IMR-90 (cell line): Measurements from ENCODE around the gene ATP1A3. TPM values are rescaled to one million over a fixed set of nuclear protein-coding genes. Genes with fewer than 3 reads are reported as not detected.

Source experiments
- ATAC-seq: fragments of 200-7000 bp; cut with Tn5 transposase; 2 replicates; pipeline ENCODE4 v1.9.1; 2020; ENCODE audit warnings: low read depth, mild to moderate bottlenecking, moderate library complexity
- BruUV-seq: library from RNA; stranded (reverse); fragments of 400-500 nt; replicated peaks from 2 replicates; lab custom pipeline; 2021; lab: Mats Ljungman, UMichigan
- CTCF ChIA-PET: fragments of 300-600 bp; formaldehyde crosslinking; extraction: SDS; loops from one replicate; lab custom pipeline; 2021; ENCODE audit warnings: antibody characterized with exemption; lab: Yijun Ruan, JAX
- POLR2A ChIA-PET: fragments of 300-600 bp; sonication (Branson Sonifier 250); formaldehyde crosslinking; loops from one replicate; lab custom pipeline; 2022; ENCODE audit warnings: antibody characterized with exemption; ENCODE audit not compliant: unreplicated experiment; lab: Charles Lee
- DNase-seq: peaks from one replicate; pipeline ENCODE4 v3.0.0; 2013
- H2AFZ ChIP-seq: replicated peaks from 2 replicates; pipeline ENCODE3; 2013; ENCODE audit warnings: low read length, mild to moderate bottlenecking; ENCODE audit not compliant: poor library complexity
- H2AK5ac ChIP-seq: 2 replicates; pipeline ENCODE4 v1.6.1; 2013; ENCODE audit warnings: low read depth, low read length, inconsistent platforms
- H2AK9ac ChIP-seq: replicated peaks from 2 replicates; pipeline ENCODE3; 2013; ENCODE audit warnings: mild to moderate bottlenecking, low read depth, low read length, moderate library complexity; ENCODE audit not compliant: poor library complexity
- H2BK120ac ChIP-seq: 2 replicates; pipeline ENCODE4 v1.6.1; 2013; ENCODE audit warnings: low read depth, low read length, inconsistent platforms
- H2BK15ac ChIP-seq: 3 replicates; pipeline ENCODE4 v1.6.1; 2013; ENCODE audit warnings: low read depth, low read length, inconsistent platforms
- H2BK20ac ChIP-seq: 2 replicates; pipeline ENCODE4 v1.6.1; 2013; ENCODE audit warnings: low read depth, mild to moderate bottlenecking, inconsistent platforms, low read length, moderate library complexity
- H2BK5ac ChIP-seq: 2 replicates; pipeline ENCODE4 v1.6.1; 2013; ENCODE audit warnings: mild to moderate bottlenecking, low read depth, low read length, inconsistent platforms; ENCODE audit not compliant: poor library complexity, severe bottlenecking
- H3K14ac ChIP-seq: replicated peaks from 2 replicates; pipeline ENCODE4 v1.6.1; 2013; ENCODE audit warnings: low read depth, low read length, inconsistent platforms
- H3K18ac ChIP-seq: 2 replicates; pipeline ENCODE4 v1.6.1; 2013; ENCODE audit warnings: low read depth, low read length, control low read depth
- H3K23ac ChIP-seq: 2 replicates; pipeline ENCODE4 v1.6.1; 2013; ENCODE audit warnings: low read depth, low read length, inconsistent platforms
- H3K27ac ChIP-seq: 2 replicates; pipeline ENCODE4 v1.5.1; 2013; ENCODE audit warnings: mild to moderate bottlenecking, control low read depth, low read length; ENCODE audit not compliant: insufficient read depth
- H3K27me3 ChIP-seq: 2 replicates; pipeline ENCODE4 v1.6.1; 2013; ENCODE audit warnings: low read length; ENCODE audit not compliant: control insufficient read depth, insufficient read depth
- H3K36me3 ChIP-seq: 2 replicates; pipeline ENCODE4 v1.6.1; 2013; ENCODE audit warnings: low read length, mixed read lengths; ENCODE audit not compliant: control insufficient read depth, insufficient read depth
- H3K4ac ChIP-seq: 2 replicates; pipeline ENCODE4 v1.6.1; 2013; ENCODE audit warnings: low read depth, low read length, inconsistent platforms
- H3K4me1 ChIP-seq: 2 replicates; pipeline ENCODE4 v1.6.1; 2013; ENCODE audit warnings: low read length, mixed read lengths; ENCODE audit not compliant: control insufficient read depth, insufficient read depth
- H3K4me2 ChIP-seq: 2 replicates; pipeline ENCODE4 v1.6.1; 2013; ENCODE audit warnings: low read depth, mild to moderate bottlenecking, control low read depth, low read length, moderate library complexity
- H3K4me3 ChIP-seq: 2 replicates; pipeline ENCODE4 v1.5.1; 2013; ENCODE audit warnings: low read depth, mild to moderate bottlenecking, control low read depth, low read length, moderate library complexity; ENCODE audit not compliant: insufficient read depth
- H3K56ac ChIP-seq: 2 replicates; pipeline ENCODE4 v1.6.1; 2013; ENCODE audit warnings: low read length, inconsistent platforms; ENCODE audit not compliant: insufficient read depth; ENCODE audit errors: extremely low read depth
- H3K79me1 ChIP-seq, 2 experiments: 2 replicates each; pipeline ENCODE4 v1.6.1; 2013; ENCODE audit warnings: low read length in 2 of 2, inconsistent platforms in 1 of 2, low read depth in 1 of 2
- H3K9ac ChIP-seq: 2 replicates; pipeline ENCODE4 v1.6.1; 2013; ENCODE audit warnings: low read depth, low read length, control low read depth
- H3K9me1 ChIP-seq: 2 replicates; pipeline ENCODE4 v1.6.1; 2013; ENCODE audit warnings: low read length, inconsistent platforms; ENCODE audit not compliant: insufficient read depth
- H3K9me3 ChIP-seq: 2 replicates; pipeline ENCODE4 v1.6.1; 2013; ENCODE audit warnings: low read length; ENCODE audit not compliant: control insufficient read depth, insufficient read depth
- H4K20me1 ChIP-seq: 2 replicates; pipeline ENCODE4 v1.6.1; 2013; ENCODE audit warnings: low read length, inconsistent platforms; ENCODE audit not compliant: insufficient read depth
- H4K5ac ChIP-seq: 2 replicates; pipeline ENCODE4 v1.6.1; 2013; ENCODE audit warnings: mild to moderate bottlenecking, low read depth, low read length, control low read depth
- H4K8ac ChIP-seq, 2 experiments: 2 replicates each; pipeline ENCODE4 v1.6.1; 2013; ENCODE audit warnings: low read depth in 2 of 2, low read length in 2 of 2, control low read depth in 1 of 2, inconsistent platforms in 1 of 2
- H4K91ac ChIP-seq: 2 replicates; pipeline ENCODE4 v1.6.1; 2013; ENCODE audit warnings: low read depth, low read length, inconsistent platforms; ENCODE audit not compliant: insufficient read depth
- ELK1 ChIP-seq: fragments of 150-350 bp; IDR thresholded peaks from 2 replicates; pipeline ENCODE4 v1.6.1; 2016; ENCODE audit warnings: low read depth, mild to moderate bottlenecking, low read length, moderate library complexity, borderline replicate concordance
- MAFK ChIP-seq: IDR thresholded peaks from 2 replicates; pipeline ENCODE4 v1.6.1; 2012; ENCODE audit warnings: low read depth, low read length, improper control_type of control experiment
- MAZ ChIP-seq: IDR thresholded peaks from 2 replicates; pipeline ENCODE4 v1.6.1; 2012; ENCODE audit warnings: low read depth, mild to moderate bottlenecking, low read length, improper control_type of control experiment, moderate library complexity, borderline replicate concordance
- POLR2A ChIP-seq: IDR thresholded peaks from 2 replicates; pipeline ENCODE4 v1.6.1; 2012; ENCODE audit warnings: mild to moderate bottlenecking, low read depth, low read length
- RCOR1 ChIP-seq: IDR thresholded peaks from 2 replicates; pipeline ENCODE4 v1.6.1; 2012; ENCODE audit warnings: mild to moderate bottlenecking, low read length, improper control_type of control experiment; ENCODE audit not compliant: insufficient replicate concordance
- RFX5 ChIP-seq: IDR thresholded peaks from 2 replicates; pipeline ENCODE4 v1.8.0; 2012; ENCODE audit warnings: low read depth, mild to moderate bottlenecking, low read length, moderate library complexity
- USF2 ChIP-seq: fragments of 150-350 bp; IDR thresholded peaks from 2 replicates; pipeline ENCODE4 v1.6.1; 2017; ENCODE audit warnings: mild to moderate bottlenecking, antibody characterized with exemption, low read length, low read depth
- WGBS, 2 experiments: methylation state at CpG; one replicate each; pipeline versions ENCODE4 v1.1.5 to v1.1.7; 2013; ENCODE audit warnings: missing lambda C conversion rate in 2 of 2; ENCODE audit not compliant: insufficient read length in 1 of 2; ENCODE audit errors: extremely low coverage in 2 of 2; 5-methylcytosine and 5-hydroxymethylcytosine counted together
- dilution Hi-C: fragments of 300-500 bp; cut with HindIII; formaldehyde crosslinking; loops from one replicate; pipeline ENCODE4 v1.14.3; 2018; ENCODE audit warnings: low sequenced_read_pairs; ENCODE audit not compliant: unreplicated experiment
- in situ Hi-C: fragments of 300-500 bp; cut with MboI; formaldehyde crosslinking; loops from 3 replicates; pipeline ENCODE4 v1.14.3; 2019; ENCODE audit warnings: low sequenced_read_pairs, inconsistent platforms, mixed read lengths
- intact Hi-C: fragments of 100-400 bp; cut with micrococcal nuclease; formaldehyde crosslinking; loops from 2 replicates; pipeline ENCODE4 v1.10.0; 2022
- polyA plus RNA-seq, 3 experiments: library from polyadenylated mRNA; depleted of rRNA; stranded (reverse); fragments of >200 nt; gene quantifications; 2 replicates each; pipeline ENCODE4 v1.2.3, GENCODE V29; 2012; ENCODE audit warnings: low replicate concordance in 1 of 3
- total RNA-seq: library from RNA; depleted of rRNA; stranded (reverse); fragments of >200 nt; gene quantifications from 2 replicates; pipeline ENCODE4 v1.2.3, GENCODE V29; 2012
- TF ChIP-seq, protein P1 (sequence below): conservative IDR thresholded peaks from 2 replicates; pipeline ENCODE4 v1.5.1; 2012; ENCODE audit warnings: mild to moderate bottlenecking, low read depth, low read length, improper control_type of control experiment

ATP1A3 gene
- total and polyA plus RNA-seq, 2 of the 4 experiments (the other 2 are of a cell fraction): under 0.01 to 0.12 TPM

DNA sequence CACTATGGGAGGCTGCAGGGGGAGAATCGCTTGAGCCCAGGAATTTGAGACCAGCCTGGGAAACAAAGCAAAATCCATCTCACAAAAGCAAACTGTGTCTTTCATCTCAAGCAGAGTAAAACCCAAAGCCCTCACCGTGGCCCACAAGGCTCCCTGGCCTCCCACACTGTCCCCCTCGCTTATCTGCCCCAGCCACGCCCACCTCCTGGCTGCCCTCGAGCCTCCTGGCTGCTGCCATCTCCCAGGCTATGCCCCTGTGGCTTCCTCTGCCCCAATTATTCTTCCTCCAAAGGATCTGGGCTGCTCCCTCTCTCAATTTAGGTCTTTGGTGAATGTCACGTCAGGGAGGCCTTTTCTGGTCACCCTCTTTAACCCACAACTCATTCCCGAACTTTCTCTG is 38.5 kb downstream of the ATP1A3 start:
- Histone ChIP-seq H3K79me1 (peaks cover 7 to 26% of the 10 kb centered on the region in 2 experiments), H2BK5ac (no peak overlapping the region), H3K9ac (no peak overlapping the region), H3K4me3 (no peak overlapping the region), H3K27ac (no peak overlapping the region), H3K9me1 (peaks cover 7% of the 10 kb centered on the region; the same call in 1 of the 2 replicates), H3K23ac (no peak overlapping the region), H3K4ac (no peak overlapping the region), H4K20me1 (peaks cover 21% of the 10 kb centered on the region), H3K9me3 (no peaks in the 10 kb centered on the region), H3K27me3 (no peaks in the 10 kb centered on the region), H3K4me1 (peaks cover 8% of the 10 kb centered on the region), H4K5ac (no peak overlapping the region), H3K4me2 (no peak overlapping the region), H2AFZ (no peak overlapping the region), H2AK9ac (no peak overlapping the region), H2BK15ac (no peak overlapping the region), H3K36me3 (peaks cover 10% of the 10 kb centered on the region; the same call in 1 of the 2 replicates), H3K56ac (no peak overlapping the region), H3K18ac (no peak overlapping the region), H2BK120ac (no peak overlapping the region), H2BK20ac (no peak overlapping the region), H4K91ac (no peak overlapping the region), H4K8ac (no peak overlapping the region), H3K14ac (no peak overlapping the region), H2AK5ac (no peak overlapping the region)
- ChIA-PET POLR2A (no interaction called here), CTCF (no interaction called here)
- in situ Hi-C loops: no loop called here
- intact Hi-C loops: loop anchor here (5.0 to 10.0 kb wide), 2 partner anchors 77 to 161 kb away; partner anchors contain the start of gene CEACAM3
- 73% methylated on average over 4 of the region's 7 CpGs; no CpG with 5 or more reads in 1 of the 2 experiments for WGBS, 2 experiments
- TF ChIP-seq POLR2A (peak; percentile 19; the same call in 1 of the 2 replicates), MAZ (no peak), MAFK (no peak), RFX5 (no peak), USF2 (no peak), RCOR1 (no peak), ELK1 (no peak)
- TF ChIP-seq, protein P1, sequence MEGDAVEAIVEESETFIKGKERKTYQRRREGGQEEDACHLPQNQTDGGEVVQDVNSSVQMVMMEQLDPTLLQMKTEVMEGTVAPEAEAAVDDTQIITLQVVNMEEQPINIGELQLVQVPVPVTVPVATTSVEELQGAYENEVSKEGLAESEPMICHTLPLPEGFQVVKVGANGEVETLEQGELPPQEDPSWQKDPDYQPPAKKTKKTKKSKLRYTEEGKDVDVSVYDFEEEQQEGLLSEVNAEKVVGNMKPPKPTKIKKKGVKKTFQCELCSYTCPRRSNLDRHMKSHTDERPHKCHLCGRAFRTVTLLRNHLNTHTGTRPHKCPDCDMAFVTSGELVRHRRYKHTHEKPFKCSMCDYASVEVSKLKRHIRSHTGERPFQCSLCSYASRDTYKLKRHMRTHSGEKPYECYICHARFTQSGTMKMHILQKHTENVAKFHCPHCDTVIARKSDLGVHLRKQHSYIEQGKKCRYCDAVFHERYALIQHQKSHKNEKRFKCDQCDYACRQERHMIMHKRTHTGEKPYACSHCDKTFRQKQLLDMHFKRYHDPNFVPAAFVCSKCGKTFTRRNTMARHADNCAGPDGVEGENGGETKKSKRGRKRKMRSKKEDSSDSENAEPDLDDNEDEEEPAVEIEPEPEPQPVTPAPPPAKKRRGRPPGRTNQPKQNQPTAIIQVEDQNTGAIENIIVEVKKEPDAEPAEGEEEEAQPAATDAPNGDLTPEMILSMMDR: no peak
- ATAC-seq (no peak), DNase-seq (no peak)
- dilution Hi-C loops: no loop called here
- no TSS peak for BruUV-seq
